Loucy (cell line): ENCODE measurements around the gene GPBAR1.

Experiments
- H2AFZ ChIP-seq: fragments of 200-600 bp; sonication (generic); 2 replicates; pipeline ENCODE4 v1.6.0; 2016; ENCODE audit warnings: antibody characterized with exemption, mild to moderate bottlenecking, low read length, moderate library complexity
- H3F3A ChIP-seq: fragments of 200-600 bp; 2 replicates; pipeline ENCODE4 v1.6.0; 2016; ENCODE audit warnings: antibody characterized with exemption, low read depth, mild to moderate bottlenecking
- H3K27me3 ChIP-seq: fragments of 200-600 bp; sonication (generic); 2 replicates; pipeline ENCODE4 v1.6.1; 2014; ENCODE audit warnings: low read length, mild to moderate bottlenecking; ENCODE audit not compliant: insufficient read depth, poor library complexity, severe bottlenecking
- H3K36me3 ChIP-seq: fragments of 200-600 bp; sonication (generic); 2 replicates; pipeline ENCODE4 v1.6.1; 2016; ENCODE audit warnings: low read length; ENCODE audit not compliant: insufficient read depth
- H3K4me1 ChIP-seq: fragments of 200-600 bp; sonication (generic); 2 replicates; pipeline ENCODE4 v1.5.1; 2014; ENCODE audit warnings: low read length, mild to moderate bottlenecking; ENCODE audit not compliant: insufficient read depth, poor library complexity, severe bottlenecking
- H3K4me2 ChIP-seq: fragments of 200-600 bp; sonication (generic); 2 replicates; pipeline ENCODE4 v1.6.0; 2014; ENCODE audit warnings: antibody characterized with exemption, low read length, low read depth, mild to moderate bottlenecking; ENCODE audit not compliant: poor library complexity, severe bottlenecking
- H3K4me3 ChIP-seq: fragments of 200-600 bp; sonication (generic); 2 replicates; pipeline ENCODE4 v1.5.1; 2014; ENCODE audit warnings: low read length, mild to moderate bottlenecking, mixed read lengths; ENCODE audit not compliant: poor library complexity, severe bottlenecking
- H3K79me2 ChIP-seq: fragments of 200-600 bp; sonication (generic); 2 replicates; pipeline ENCODE4 v1.6.1; 2014; ENCODE audit warnings: low read length; ENCODE audit not compliant: insufficient read depth
- H3K9ac ChIP-seq: fragments of 200-600 bp; sonication (generic); 2 replicates; pipeline ENCODE4 v1.6.0; 2014; ENCODE audit warnings: mild to moderate bottlenecking, low read depth, low read length, moderate library complexity; ENCODE audit not compliant: poor library complexity, severe bottlenecking
- H3K9me2 ChIP-seq: fragments of 200-600 bp; sonication (generic); replicated peaks from 2 replicates; pipeline ENCODE4 v1.6.1; 2016; ENCODE audit warnings: low read depth, low read length, mixed read lengths
- H3K9me3 ChIP-seq: fragments of 200-600 bp; sonication (generic); 2 replicates; pipeline ENCODE4 v1.6.1; 2014; ENCODE audit warnings: mild to moderate bottlenecking, antibody characterized with exemption, low read length, low read depth; ENCODE audit not compliant: insufficient read depth
- H4K20me1 ChIP-seq: fragments of 200-600 bp; sonication (generic); 2 replicates; pipeline ENCODE4 v1.6.0; 2014; ENCODE audit warnings: antibody characterized with exemption, low read length, mild to moderate bottlenecking; ENCODE audit not compliant: insufficient read depth, poor library complexity, severe bottlenecking
- EZH2phosphoT487 ChIP-seq: fragments of 200-600 bp; IDR thresholded peaks from 2 replicates; pipeline ENCODE4 v1.6.1; 2018; ENCODE audit warnings: antibody characterized with exemption, mild to moderate bottlenecking, moderate library complexity, borderline replicate concordance
- TF ChIP-seq, protein P1 (sequence below): fragments of 200-600 bp; sonication (generic); conservative IDR thresholded peaks from 2 replicates; pipeline ENCODE4 v1.5.1; 2014; ENCODE audit warnings: mild to moderate bottlenecking, antibody characterized with exemption, low read length

GPBAR1 gene

DNA sequence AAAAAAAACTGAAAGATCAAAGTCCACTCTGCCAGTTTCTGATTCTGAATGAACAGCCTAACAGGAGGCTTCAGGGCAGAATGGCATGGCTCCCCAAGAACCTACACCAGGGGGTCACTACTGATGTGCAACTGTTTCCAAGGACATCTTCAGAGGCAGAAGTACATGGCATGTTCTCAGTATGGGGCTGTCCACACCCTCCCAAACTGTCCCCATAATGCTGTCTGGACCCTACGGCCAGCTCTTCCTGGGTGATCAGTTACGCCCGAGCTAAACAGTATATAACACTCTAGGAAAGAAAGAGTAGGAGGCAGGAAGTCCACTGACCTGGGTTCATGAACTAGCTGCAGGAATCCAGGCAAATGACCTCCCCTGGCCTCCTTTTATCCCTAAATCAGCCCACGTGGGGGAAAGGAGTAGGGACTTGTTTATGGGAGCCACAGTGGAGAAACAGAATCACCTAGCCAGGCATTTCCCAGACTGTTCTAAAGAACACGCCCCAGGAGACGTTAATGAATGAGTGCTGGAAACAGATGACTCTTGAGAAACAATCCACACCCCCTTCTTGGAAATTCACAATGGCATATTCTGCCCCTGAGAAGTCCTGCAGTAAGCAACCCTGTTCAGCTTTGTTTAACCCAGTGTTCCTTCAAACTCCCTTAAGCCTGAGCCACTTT, 29.0 kb downstream of the GPBAR1 start:
- H3K9ac ChIP-seq: no peak overlapping the region
- H3K9me3 ChIP-seq: no peaks in the 10 kb centered on the region
- no peaks in the 10 kb centered on the region for H3K36me3 ChIP-seq
- H3K4me3 ChIP-seq: no peak overlapping the region
- no peaks in the 10 kb centered on the region for H4K20me1 ChIP-seq
- no peaks in the 10 kb centered on the region for H3K9me2 ChIP-seq
- no peaks in the 10 kb centered on the region for H3K79me2 ChIP-seq
- peaks cover 21% of the 10 kb centered on the region for H3K4me1 ChIP-seq
- H3K27me3 ChIP-seq: no peaks in the 10 kb centered on the region
- 0 out of 2 replicates have a peak, but pooled peaks cover 2% of the 10 kb centered on the region for H3F3A ChIP-seq
- H2AFZ ChIP-seq: no peak overlapping the region
- TF ChIP-seq, protein P1, sequence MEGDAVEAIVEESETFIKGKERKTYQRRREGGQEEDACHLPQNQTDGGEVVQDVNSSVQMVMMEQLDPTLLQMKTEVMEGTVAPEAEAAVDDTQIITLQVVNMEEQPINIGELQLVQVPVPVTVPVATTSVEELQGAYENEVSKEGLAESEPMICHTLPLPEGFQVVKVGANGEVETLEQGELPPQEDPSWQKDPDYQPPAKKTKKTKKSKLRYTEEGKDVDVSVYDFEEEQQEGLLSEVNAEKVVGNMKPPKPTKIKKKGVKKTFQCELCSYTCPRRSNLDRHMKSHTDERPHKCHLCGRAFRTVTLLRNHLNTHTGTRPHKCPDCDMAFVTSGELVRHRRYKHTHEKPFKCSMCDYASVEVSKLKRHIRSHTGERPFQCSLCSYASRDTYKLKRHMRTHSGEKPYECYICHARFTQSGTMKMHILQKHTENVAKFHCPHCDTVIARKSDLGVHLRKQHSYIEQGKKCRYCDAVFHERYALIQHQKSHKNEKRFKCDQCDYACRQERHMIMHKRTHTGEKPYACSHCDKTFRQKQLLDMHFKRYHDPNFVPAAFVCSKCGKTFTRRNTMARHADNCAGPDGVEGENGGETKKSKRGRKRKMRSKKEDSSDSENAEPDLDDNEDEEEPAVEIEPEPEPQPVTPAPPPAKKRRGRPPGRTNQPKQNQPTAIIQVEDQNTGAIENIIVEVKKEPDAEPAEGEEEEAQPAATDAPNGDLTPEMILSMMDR: no peak
- TF ChIP-seq EZH2phosphoT487: no peak
- no peak overlapping the region for H3K4me2 ChIP-seq

- Histone ChIP-seq H3K4me3 (no peak overlapping the region), H4K20me1 (no peaks in the 10 kb centered on the region), H3K4me1 (peaks cover 18% of the 10 kb centered on the region), H3K9ac (no peak overlapping the region), H3K9me2 (no peaks in the 10 kb centered on the region), H3K27me3 (no peaks in the 10 kb centered on the region), H3K9me3 (no peaks in the 10 kb centered on the region), H3K4me2 (no peak overlapping the region), H3F3A (0 out of 2 replicates have a peak, but pooled peaks cover 2% of the 10 kb centered on the region), H3K79me2 (no peaks in the 10 kb centered on the region), H3K36me3 (no peaks in the 10 kb centered on the region), H2AFZ (no peak overlapping the region)
- no peak for TF ChIP-seq EZH2phosphoT487
- TF ChIP-seq, protein P1: no peak
Observed at GRCh38 chr2:218290316-218291261, 29.8 kb downstream of the GPBAR1 start.

DNA sequence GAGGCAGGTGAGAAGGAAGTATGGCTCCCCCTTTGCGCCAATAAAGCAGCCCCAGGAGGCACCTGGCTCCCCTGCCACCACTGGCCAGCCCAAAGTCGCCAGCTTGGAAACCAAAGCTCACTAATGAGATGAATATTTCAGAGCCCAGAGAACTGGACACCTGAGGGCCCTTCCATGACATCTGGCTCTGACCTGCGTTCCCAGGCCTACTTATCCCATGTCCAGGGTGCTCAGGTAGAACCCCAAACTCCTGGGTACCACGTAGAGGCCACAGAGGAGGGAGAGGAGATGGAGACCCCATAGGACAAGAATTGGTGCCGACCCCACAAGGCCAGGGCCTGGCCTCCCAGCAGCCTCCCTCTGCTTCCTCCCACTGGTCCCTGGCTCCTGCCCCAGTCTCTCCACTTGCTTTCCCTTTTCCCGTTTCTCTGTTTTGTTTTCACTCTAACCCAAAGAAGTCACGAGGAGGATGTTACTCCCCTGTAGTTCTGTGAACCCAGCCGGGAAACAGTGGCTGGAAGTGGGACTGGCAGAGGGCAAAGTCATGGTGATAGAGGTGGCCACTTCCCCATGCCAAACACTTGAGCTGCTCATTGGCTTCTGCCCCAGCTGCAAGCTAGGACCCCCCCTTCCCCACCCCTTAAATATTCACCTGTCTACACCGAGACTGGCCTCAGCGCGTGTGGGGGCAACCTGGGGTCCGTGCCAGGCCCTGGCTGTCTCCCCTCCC, 30.7 kb downstream of the GPBAR1 start:
- Histone ChIP-seq H3K4me3 (no peak overlapping the region), H3K4me1 (peaks cover 11% of the 10 kb centered on the region), H4K20me1 (no peaks in the 10 kb centered on the region), H3K9me2 (no peaks in the 10 kb centered on the region), H3K4me2 (no peak overlapping the region), H2AFZ (no peak overlapping the region), H3K9me3 (no peaks in the 10 kb centered on the region), H3F3A (0 out of 2 replicates have a peak, but pooled peaks cover 2% of the 10 kb centered on the region), H3K79me2 (no peaks in the 10 kb centered on the region), H3K36me3 (no peaks in the 10 kb centered on the region), H3K9ac (no peak overlapping the region), H3K27me3 (no peaks in the 10 kb centered on the region)
- no peak for TF ChIP-seq EZH2phosphoT487
- TF ChIP-seq, protein P1: no peak
